Smooth muscle cell (in vitro differentiated cells): ENCODE measurements around the gene PIK3CA. TPM values are rescaled to one million over a fixed set of nuclear protein-coding genes. Genes with fewer than 3 reads are reported as not detected.

Experiments used
- DNase-seq: peaks from one replicate; lab custom pipeline; 2025; ENCODE audit not compliant: unreplicated experiment; lab: John Stamatoyannopoulos, UW
- H2AFZ ChIP-seq: fragments of 200-600 bp; sonication (generic); 2 replicates; pipeline ENCODE4 v1.6.0; 2016; ENCODE audit warnings: antibody characterized with exemption, low read depth, mild to moderate bottlenecking
- H3F3A ChIP-seq: fragments of 200-600 bp; sonication (generic); 2 replicates; pipeline ENCODE4 v1.6.0; 2017; ENCODE audit warnings: antibody characterized with exemption, low read depth
- H3K27ac ChIP-seq: fragments of 200-600 bp; sonication (generic); 2 replicates; pipeline ENCODE4 v1.5.1; 2016; ENCODE audit warnings: low read depth, mild to moderate bottlenecking
- H3K27me3 ChIP-seq: fragments of 200-600 bp; sonication (generic); 2 replicates; pipeline ENCODE4 v1.6.1; 2016; ENCODE audit warnings: low read depth, mild to moderate bottlenecking
- H3K36me3 ChIP-seq: fragments of 200-600 bp; sonication (generic); 2 replicates; pipeline ENCODE4 v1.5.1; 2016; ENCODE audit warnings: low read depth
- H3K4me1 ChIP-seq: fragments of 200-600 bp; sonication (generic); 2 replicates; pipeline ENCODE4 v1.5.1; 2016; ENCODE audit warnings: low read depth
- H3K4me2 ChIP-seq: fragments of 200-600 bp; sonication (generic); 2 replicates; pipeline ENCODE4 v1.6.0; 2016; ENCODE audit warnings: mild to moderate bottlenecking
- H3K4me3 ChIP-seq: fragments of 200-600 bp; sonication (generic); 2 replicates; pipeline ENCODE4 v1.5.1; 2016; ENCODE audit warnings: mild to moderate bottlenecking
- H3K79me2 ChIP-seq: fragments of 200-600 bp; sonication (generic); 2 replicates; pipeline ENCODE4 v1.6.0; 2016; ENCODE audit warnings: low read depth, mild to moderate bottlenecking
- H3K9ac ChIP-seq: fragments of 200-600 bp; sonication (generic); 2 replicates; pipeline ENCODE4 v1.6.0; 2016; ENCODE audit warnings: low read depth
- H3K9me3 ChIP-seq: fragments of 200-600 bp; sonication (generic); replicated peaks from 2 replicates; pipeline ENCODE4 v1.5.1; 2016; ENCODE audit warnings: low read depth
- H4K20me1 ChIP-seq: fragments of 200-600 bp; sonication (generic); 2 replicates; pipeline ENCODE4 v1.6.0; 2016; ENCODE audit warnings: low read depth
- CTCF ChIP-seq: fragments of 200-600 bp; sonication (generic); IDR thresholded peaks from 2 replicates; pipeline ENCODE4 v1.5.1; 2017; ENCODE audit warnings: borderline replicate concordance, mild to moderate bottlenecking, antibody characterized with exemption; ENCODE audit not compliant: insufficient read depth, poor library complexity, severe bottlenecking
- WGBS: methylation state at CpG from one replicate; pipeline ENCODE4 v1.1.7; 2016; ENCODE audit warnings: low lambda C conversion rate; 5-methylcytosine and 5-hydroxymethylcytosine counted together
- polyA plus RNA-seq: library from polyadenylated mRNA; unstranded; fragments of >200 nt; fragmentation: Nextera tagmentation; extraction: Ambion mirVana; gene quantifications from 2 replicates; pipeline ENCODE4 v1.2.1, GENCODE V29; 2016
- total RNA-seq: library from RNA; depleted of rRNA; stranded (reverse); fragments of >200 nt; gene quantifications from 2 replicates; pipeline ENCODE4 v1.2.3, GENCODE V29; 2014

The PIK3CA gene
- total and polyA plus RNA-seq, 2 experiments from 2014 or later = 6.1 to 19.6 TPM

GRCh38 chr3:179175358-179175757, 27.2 kb downstream of the PIK3CA start:
- Histone ChIP-seq H3K9ac (no peak overlapping the region), H3K9me3 (no peaks in the 10 kb centered on the region), H3K4me1 (peaks cover 9% of the 10 kb centered on the region), H3K79me2 (peaks cover 71% of the 10 kb centered on the region), H3F3A (no peaks in the 10 kb centered on the region), H2AFZ (no peak overlapping the region), H4K20me1 (peaks cover 63% of the 10 kb centered on the region), H3K4me3 (no peak overlapping the region), H3K36me3 (no peaks in the 10 kb centered on the region), H3K27ac (no peak overlapping the region), H3K4me2 (peak overlapping the region; percentile 24), H3K27me3 (no peaks in the 10 kb centered on the region)
- DNase-seq = no peak
- no peak for TF ChIP-seq CTCF
- whole genome bisulfite sequencing = 25% methylated on average over 3 of the region's 3 CpGs

- no peak for DNase-seq
- H3F3A ChIP-seq = peaks cover 6% of the 10 kb centered on the region
- H4K20me1 ChIP-seq = peaks cover 86% of the 10 kb centered on the region
- no peak for TF ChIP-seq CTCF
- H3K27me3 ChIP-seq = no peaks in the 10 kb centered on the region
- H2AFZ ChIP-seq = no peak overlapping the region
- no peak overlapping the region for H3K4me3 ChIP-seq
- peaks cover 20% of the 10 kb centered on the region for H3K4me1 ChIP-seq
- no peaks in the 10 kb centered on the region for H3K36me3 ChIP-seq
- no peaks in the 10 kb centered on the region for H3K9me3 ChIP-seq
- H3K79me2 ChIP-seq = peaks cover 62% of the 10 kb centered on the region
- no peak overlapping the region for H3K27ac ChIP-seq
- no peak overlapping the region for H3K4me2 ChIP-seq
- H3K9ac ChIP-seq = no peak overlapping the region
Observed at GRCh38 chr3:179177611-179178010, 29.5 kb downstream of the PIK3CA start.

- peaks cover 95% of the 10 kb centered on the region for H4K20me1 ChIP-seq
- H3K4me1 ChIP-seq = peaks cover 20% of the 10 kb centered on the region
- no peak for DNase-seq
- H2AFZ ChIP-seq = no peak overlapping the region
- peaks cover 66% of the 10 kb centered on the region for H3K79me2 ChIP-seq
- no peak for TF ChIP-seq CTCF
- no peaks in the 10 kb centered on the region for H3K36me3 ChIP-seq
- no peak overlapping the region for H3K4me2 ChIP-seq
- no peaks in the 10 kb centered on the region for H3K27me3 ChIP-seq
- H3K9me3 ChIP-seq = no peaks in the 10 kb centered on the region
- no peak overlapping the region for H3K4me3 ChIP-seq
- H3K27ac ChIP-seq = no peak overlapping the region
- H3K9ac ChIP-seq = no peak overlapping the region
- WGBS = 92% methylated on average over 2 of the region's 2 CpGs
- peaks cover 6% of the 10 kb centered on the region for H3F3A ChIP-seq
Observed at GRCh38 chr3:179179256-179179655, 31.1 kb downstream of the PIK3CA start.

GRCh38 chr3:179179979-179180759, 32.0 kb downstream of the PIK3CA start:
- peaks cover 66% of the 10 kb centered on the region for H3K79me2 ChIP-seq
- no peaks in the 10 kb centered on the region for H3K9me3 ChIP-seq
- no peak overlapping the region for H3K9ac ChIP-seq
- H3K27me3 ChIP-seq = no peaks in the 10 kb centered on the region
- no peak for DNase-seq
- H3K36me3 ChIP-seq = no peaks in the 10 kb centered on the region
- 40% methylated on average over 1 of the region's 1 CpG for WGBS
- H3F3A ChIP-seq = peaks cover 6% of the 10 kb centered on the region
- no peak overlapping the region for H2AFZ ChIP-seq
- H3K4me1 ChIP-seq = peaks cover 15% of the 10 kb centered on the region
- H3K27ac ChIP-seq = peak overlapping the region; percentile 55
- H4K20me1 ChIP-seq = peaks cover 94% of the 10 kb centered on the region
- no peak for TF ChIP-seq CTCF
- no peak overlapping the region for H3K4me3 ChIP-seq
- no peak overlapping the region for H3K4me2 ChIP-seq
